Measurements from ENCODE around the gene IRX4. TPM values are rescaled to one million over a fixed set of nuclear protein-coding genes. Genes with fewer than 3 reads are reported as not detected.

The IRX4 gene
- total and polyA plus RNA-seq, 2 experiments from 2014 or later: 0.82 to 1.7 TPM

DNA sequence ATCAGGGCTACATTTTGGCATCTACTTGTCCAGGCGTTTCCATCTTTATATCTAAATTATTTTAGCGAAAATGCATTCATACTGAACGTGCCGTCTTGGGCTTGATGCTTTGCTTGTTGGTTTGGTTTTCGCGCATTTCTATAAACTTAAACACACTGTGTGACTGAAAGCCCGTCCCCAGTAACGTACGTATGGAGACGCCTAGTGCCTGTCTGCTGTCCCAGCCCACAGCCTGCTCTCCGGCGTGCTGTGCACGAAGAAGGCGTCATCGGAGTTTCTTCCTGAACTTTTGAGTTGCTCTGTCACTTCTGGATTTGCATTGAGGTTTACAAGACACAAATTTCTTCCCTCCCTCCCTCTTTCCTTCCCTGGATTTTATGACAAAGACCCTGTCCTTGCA lies 40.6 kb upstream of the IRX4 start (continued):
- TF ChIP-seq ETS1 (IDR thresholded peaks at IDR 0.05): no peak
- TF ChIP-seq REST (IDR thresholded peaks at IDR 0.05; ENCODE audit: unreplicated experiment): no peak
- no peak for TF ChIP-seq ZNF114 (CRISPR knock-in tag; IDR thresholded peaks at IDR 0.05)
- no peak for TF ChIP-seq EZH2phosphoT487 (IDR thresholded peaks at IDR 0.05; ENCODE audit: unreplicated experiment)
- TF ChIP-seq NANOG (IDR thresholded peaks at IDR 0.05; ENCODE audit: borderline replicate concordance): no peak
- no peak for TF ChIP-seq POLR2AphosphoS5 (IDR thresholded peaks at IDR 0.05; ENCODE audit: low read depth)

- H3K27ac ChIP-seq (ENCODE audit: low read depth): no peak overlapping the region
- H3K4me3 ChIP-seq: no peak overlapping the region
- H3K4me2 ChIP-seq: no peak overlapping the region
- TF ChIP-seq, protein P1, sequence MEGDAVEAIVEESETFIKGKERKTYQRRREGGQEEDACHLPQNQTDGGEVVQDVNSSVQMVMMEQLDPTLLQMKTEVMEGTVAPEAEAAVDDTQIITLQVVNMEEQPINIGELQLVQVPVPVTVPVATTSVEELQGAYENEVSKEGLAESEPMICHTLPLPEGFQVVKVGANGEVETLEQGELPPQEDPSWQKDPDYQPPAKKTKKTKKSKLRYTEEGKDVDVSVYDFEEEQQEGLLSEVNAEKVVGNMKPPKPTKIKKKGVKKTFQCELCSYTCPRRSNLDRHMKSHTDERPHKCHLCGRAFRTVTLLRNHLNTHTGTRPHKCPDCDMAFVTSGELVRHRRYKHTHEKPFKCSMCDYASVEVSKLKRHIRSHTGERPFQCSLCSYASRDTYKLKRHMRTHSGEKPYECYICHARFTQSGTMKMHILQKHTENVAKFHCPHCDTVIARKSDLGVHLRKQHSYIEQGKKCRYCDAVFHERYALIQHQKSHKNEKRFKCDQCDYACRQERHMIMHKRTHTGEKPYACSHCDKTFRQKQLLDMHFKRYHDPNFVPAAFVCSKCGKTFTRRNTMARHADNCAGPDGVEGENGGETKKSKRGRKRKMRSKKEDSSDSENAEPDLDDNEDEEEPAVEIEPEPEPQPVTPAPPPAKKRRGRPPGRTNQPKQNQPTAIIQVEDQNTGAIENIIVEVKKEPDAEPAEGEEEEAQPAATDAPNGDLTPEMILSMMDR (conservative IDR thresholded peaks at IDR 0.05; ENCODE audit: low read depth in 2 of 2): no peak
- no peak for TF ChIP-seq ZNF331 (CRISPR knock-in tag; IDR thresholded peaks at IDR 0.05; ENCODE audit: low read depth)
- no peak for TF ChIP-seq ETS1 (IDR thresholded peaks at IDR 0.05)
- no peak for TF ChIP-seq NANOG (IDR thresholded peaks at IDR 0.05; ENCODE audit: borderline replicate concordance)
- no peak for TF ChIP-seq EZH2phosphoT487 (IDR thresholded peaks at IDR 0.05; ENCODE audit: unreplicated experiment)
- no peak for TF ChIP-seq STAT1 (IDR thresholded peaks at IDR 0.05; ENCODE audit: unreplicated experiment)
- TF ChIP-seq JUNB (IDR thresholded peaks at IDR 0.05; ENCODE audit: unreplicated experiment): no peak
- no peak overlapping the region for H2AFZ ChIP-seq
- Mint-ChIP-seq H3K4me1 (peaks cover 5% of the 10 kb centered on the region; the same call in 2 of the 3 replicates), H3K9me3 (no peaks in the 10 kb centered on the region; the same call in 1 of the 3 replicates), H3K27ac (no peak overlapping the region), H3K4me3 (no peak overlapping the region), H3K36me3 (ENCODE audit: low read depth) (no peaks in the 10 kb centered on the region), H3K27me3 (ENCODE audit: insufficient read depth, low read depth, poor library complexity) (peaks cover 5% of the 10 kb centered on the region)
- no peaks in the 10 kb centered on the region for H3K27me3 ChIP-seq (ENCODE audit: insufficient read depth)
- DNase-seq (ENCODE audit: low spot score) (no peak), ATAC-seq (no peak)
- no peaks in the 10 kb centered on the region for H3F3A ChIP-seq (replicated peaks; ENCODE audit: low read depth)
- H4K20me1 ChIP-seq (replicated peaks; ENCODE audit: insufficient read depth): no peaks in the 10 kb centered on the region
- no peaks in the 10 kb centered on the region for H3K9me2 ChIP-seq (ENCODE audit: insufficient read depth)
- no peaks in the 10 kb centered on the region for H3K36me3 ChIP-seq (ENCODE audit: insufficient read depth)
- no peaks in the 10 kb centered on the region for H3K4me1 ChIP-seq (ENCODE audit: insufficient read depth)
- no peaks in the 10 kb centered on the region for H3K79me2 ChIP-seq (replicated peaks; ENCODE audit: insufficient read depth)
Observed at GRCh38 chr5:1921711-1922110, 39.0 kb upstream of the IRX4 start.

Data from GM23338 (cell line).